Measurements from ENCODE around the gene CTXND2. TPM values are rescaled to one million over a fixed set of nuclear protein-coding genes. Genes with fewer than 3 reads are reported as not detected.

CTXND2 gene
- total and polyA plus RNA-seq, 9 of the 15 experiments (the other 6 are each of a cell fraction or from before 2014, with no cell fraction given), result not detected

DNA sequence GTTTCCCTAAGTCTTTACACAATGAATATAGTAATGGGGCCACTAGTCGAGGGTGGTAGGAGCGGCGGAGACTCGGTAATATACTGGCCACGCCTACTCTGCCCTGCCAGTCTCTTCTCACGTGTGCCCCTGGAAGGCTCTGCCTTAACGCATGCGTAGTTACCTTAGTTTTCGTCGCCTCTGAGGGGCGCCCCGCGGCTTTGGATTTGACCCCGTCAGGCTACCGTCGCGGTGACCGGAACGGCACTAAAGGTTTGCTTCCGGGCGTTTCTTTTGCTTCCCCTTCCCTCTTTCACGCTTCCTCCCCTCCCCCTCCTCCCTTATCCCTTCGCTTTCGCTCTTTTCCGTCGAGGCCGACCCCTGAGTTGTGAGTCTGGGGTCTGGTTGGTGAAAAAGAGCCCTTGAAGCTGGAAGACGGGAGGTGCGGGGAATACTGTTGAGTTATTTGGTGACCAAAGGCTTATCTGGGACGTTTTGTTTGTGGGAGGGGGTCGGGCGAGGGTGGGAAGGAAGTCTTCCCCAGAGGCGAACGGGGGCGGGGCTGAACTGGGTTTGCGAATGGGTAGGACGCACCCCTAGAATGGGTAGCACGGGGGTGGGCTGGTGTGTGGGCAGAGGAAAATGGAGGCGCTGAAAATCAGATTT is 39.3 kb downstream of the CTXND2 start, which contains the start of gene SETDB1 (continued):
- TF ChIP-seq PRDM10 (IDR thresholded peaks at IDR 0.05; ENCODE audit: partially characterized antibody), result peak; percentile 64
- TF ChIP-seq, protein P1, sequence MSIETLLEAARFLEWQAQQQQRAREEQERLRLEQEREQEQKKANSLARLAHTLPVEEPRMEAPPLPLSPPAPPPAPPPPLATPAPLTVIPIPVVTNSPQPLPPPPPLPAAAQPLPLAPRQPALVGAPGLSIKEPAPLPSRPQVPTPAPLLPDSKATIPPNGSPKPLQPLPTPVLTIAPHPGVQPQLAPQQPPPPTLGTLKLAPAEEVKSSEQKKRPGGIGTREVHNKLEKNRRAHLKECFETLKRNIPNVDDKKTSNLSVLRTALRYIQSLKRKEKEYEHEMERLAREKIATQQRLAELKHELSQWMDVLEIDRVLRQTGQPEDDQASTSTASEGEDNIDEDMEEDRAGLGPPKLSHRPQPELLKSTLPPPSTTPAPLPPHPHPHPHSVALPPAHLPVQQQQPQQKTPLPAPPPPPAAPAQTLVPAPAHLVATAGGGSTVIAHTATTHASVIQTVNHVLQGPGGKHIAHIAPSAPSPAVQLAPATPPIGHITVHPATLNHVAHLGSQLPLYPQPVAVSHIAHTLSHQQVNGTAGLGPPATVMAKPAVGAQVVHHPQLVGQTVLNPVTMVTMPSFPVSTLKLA (conservative IDR thresholded peaks at IDR 0.05), result peak; percentile 75 to 86
- no peak for TF ChIP-seq MCM5 (IDR thresholded peaks at IDR 0.05; ENCODE audit: low read depth)
- no peak for TF ChIP-seq E2F5 (CRISPR knock-in tag; IDR thresholded peaks at IDR 0.05)
- 0 out of 2 replicates have a peak, but pooled peaks have one; percentile 21 for TF ChIP-seq ZKSCAN1 (IDR thresholded peaks at IDR 0.05; ENCODE audit: low read depth, low read length)
- TF ChIP-seq ZNF24 (IDR thresholded peaks at IDR 0.05), result no peak
- TF ChIP-seq JUN (IDR thresholded peaks at IDR 0.05; ENCODE audit: borderline replicate concordance, low read depth, low read length), result peak; percentile 43; the same call in 1 of the 2 replicates
- TF ChIP-seq JUN (CRISPR knock-in tag; IDR thresholded peaks at IDR 0.05; ENCODE audit: borderline replicate concordance), result no peak
- TF ChIP-seq PBX2 (CRISPR knock-in tag; IDR thresholded peaks at IDR 0.05; ENCODE audit: low read depth), result no peak
- TF ChIP-seq PBX2 (tag; conservative IDR thresholded peaks at IDR 0.05; ENCODE audit: low read depth), result 0 out of 2 replicates have a peak, but pooled peaks have one; percentile 15
- TF ChIP-seq, protein P2, sequence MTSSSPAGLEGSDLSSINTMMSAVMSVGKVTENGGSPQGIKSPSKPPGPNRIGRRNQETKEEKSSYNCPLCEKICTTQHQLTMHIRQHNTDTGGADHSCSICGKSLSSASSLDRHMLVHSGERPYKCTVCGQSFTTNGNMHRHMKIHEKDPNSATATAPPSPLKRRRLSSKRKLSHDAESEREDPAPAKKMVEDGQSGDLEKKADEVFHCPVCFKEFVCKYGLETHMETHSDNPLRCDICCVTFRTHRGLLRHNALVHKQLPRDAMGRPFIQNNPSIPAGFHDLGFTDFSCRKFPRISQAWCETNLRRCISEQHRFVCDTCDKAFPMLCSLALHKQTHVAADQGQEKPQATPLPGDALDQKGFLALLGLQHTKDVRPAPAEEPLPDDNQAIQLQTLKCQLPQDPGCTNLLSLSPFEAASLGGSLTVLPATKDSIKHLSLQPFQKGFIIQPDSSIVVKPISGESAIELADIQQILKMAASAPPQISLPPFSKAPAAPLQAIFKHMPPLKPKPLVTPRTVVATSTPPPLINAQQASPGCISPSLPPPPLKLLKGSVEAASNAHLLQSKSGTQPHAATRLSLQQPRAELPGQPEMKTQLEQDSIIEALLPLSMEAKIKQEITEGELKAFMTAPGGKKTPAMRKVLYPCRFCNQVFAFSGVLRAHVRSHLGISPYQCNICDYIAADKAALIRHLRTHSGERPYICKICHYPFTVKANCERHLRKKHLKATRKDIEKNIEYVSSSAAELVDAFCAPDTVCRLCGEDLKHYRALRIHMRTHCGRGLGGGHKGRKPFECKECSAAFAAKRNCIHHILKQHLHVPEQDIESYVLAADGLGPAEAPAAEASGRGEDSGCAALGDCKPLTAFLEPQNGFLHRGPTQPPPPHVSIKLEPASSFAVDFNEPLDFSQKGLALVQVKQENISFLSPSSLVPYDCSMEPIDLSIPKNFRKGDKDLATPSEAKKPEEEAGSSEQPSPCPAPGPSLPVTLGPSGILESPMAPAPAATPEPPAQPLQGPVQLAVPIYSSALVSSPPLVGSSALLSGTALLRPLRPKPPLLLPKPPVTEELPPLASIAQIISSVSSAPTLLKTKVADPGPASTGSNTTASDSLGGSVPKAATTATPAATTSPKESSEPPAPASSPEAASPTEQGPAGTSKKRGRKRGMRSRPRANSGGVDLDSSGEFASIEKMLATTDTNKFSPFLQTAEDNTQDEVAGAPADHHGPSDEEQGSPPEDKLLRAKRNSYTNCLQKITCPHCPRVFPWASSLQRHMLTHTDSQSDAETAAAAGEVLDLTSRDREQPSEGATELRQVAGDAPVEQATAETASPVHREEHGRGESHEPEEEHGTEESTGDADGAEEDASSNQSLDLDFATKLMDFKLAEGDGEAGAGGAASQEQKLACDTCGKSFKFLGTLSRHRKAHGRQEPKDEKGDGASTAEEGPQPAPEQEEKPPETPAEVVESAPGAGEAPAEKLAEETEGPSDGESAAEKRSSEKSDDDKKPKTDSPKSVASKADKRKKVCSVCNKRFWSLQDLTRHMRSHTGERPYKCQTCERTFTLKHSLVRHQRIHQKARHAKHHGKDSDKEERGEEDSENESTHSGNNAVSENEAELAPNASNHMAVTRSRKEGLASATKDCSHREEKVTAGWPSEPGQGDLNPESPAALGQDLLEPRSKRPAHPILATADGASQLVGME (CRISPR knock-in tag; IDR thresholded peaks at IDR 0.05), result 0 out of 2 replicates have a peak, but pooled peaks have one; percentile 58
- no peak for TF ChIP-seq ZNF699 (CRISPR knock-in tag; IDR thresholded peaks at IDR 0.05; ENCODE audit: insufficient replicate concordance)
